Choroid plexus epithelial cell (primary cell): ENCODE results near the gene PACSIN2.

Experiments used
- DNase-seq: peaks from one replicate; pipeline ENCODE4 v3.0.0-alpha.2; 2010; ENCODE audit warnings: low read depth
- H3K4me3 ChIP-seq: 2 replicates; pipeline ENCODE4 v1.5.1; 2011; ENCODE audit warnings: low read depth, mild to moderate bottlenecking, control low read depth, low read length, moderate library complexity
- CTCF ChIP-seq: conservative IDR thresholded peaks from 2 replicates; pipeline ENCODE4 v1.5.1; 2011; ENCODE audit warnings: low read depth, mild to moderate bottlenecking, control low read depth, inconsistent platforms, low read length, moderate library complexity

Gene PACSIN2

GRCh38 chr22:42877158-42877557 is 137.8 kb downstream of the PACSIN2 start:
- H3K4me3 ChIP-seq = no peak overlapping the region
- TF ChIP-seq CTCF = no peak
- DNase-seq = no peak

DNA sequence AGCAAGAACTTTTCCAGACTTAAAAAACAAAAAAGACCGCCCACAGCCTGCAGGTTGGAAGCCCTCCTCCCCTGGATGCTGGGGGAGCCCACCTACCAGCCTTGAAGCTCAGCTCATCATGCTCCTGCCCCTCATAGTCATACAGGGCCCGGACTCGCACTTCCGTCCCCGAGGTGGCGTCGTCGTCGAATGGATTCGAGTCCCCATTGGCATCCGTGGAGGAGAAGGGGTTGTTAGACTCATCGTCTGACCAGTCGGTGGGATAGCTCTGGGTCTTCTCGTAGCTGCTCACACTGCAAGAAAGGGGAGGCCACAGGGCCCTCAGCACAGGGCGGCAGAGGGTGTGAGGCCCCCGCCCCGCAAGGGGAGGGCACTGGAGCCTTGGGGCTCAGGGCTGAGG is 138.9 kb downstream of the PACSIN2 start:
- DNase-seq = no peak
- TF ChIP-seq CTCF = no peak
- H3K4me3 ChIP-seq = no peak overlapping the region

GRCh38 chr22:42874010-42874409 is 140.9 kb downstream of the PACSIN2 start:
- no peak for TF ChIP-seq CTCF
- no peak for DNase-seq
- H3K4me3 ChIP-seq = no peak overlapping the region

- DNase-seq = no peak
Measured at GRCh38 chr22:42873356-42873755, 141.6 kb downstream of the PACSIN2 start.

DNA sequence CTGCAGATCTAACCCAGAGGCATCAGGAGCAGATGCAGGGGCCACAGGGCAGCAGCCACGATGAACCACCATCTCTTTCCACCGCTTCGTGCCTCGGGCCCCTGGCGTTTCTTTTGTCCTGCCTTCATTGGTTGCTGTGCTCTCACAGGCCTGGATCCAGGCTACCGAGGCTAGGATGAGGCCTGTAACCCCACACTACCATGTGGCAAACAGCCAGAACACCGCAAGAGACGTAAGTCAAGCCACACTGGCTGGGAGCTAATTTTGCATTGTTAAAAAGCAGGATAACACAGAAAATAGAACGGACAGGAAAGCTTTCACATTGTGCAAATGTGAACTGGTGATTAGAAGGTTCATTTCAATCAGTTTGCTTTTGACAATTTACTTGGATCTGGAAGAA is 142.1 kb downstream of the PACSIN2 start:
- DNase-seq = peak; percentile 60
- no peak for TF ChIP-seq CTCF
- H3K4me3 ChIP-seq = no peak overlapping the region

More at GRCh38 chr22:42873356-42873755, 141.6 kb downstream of the PACSIN2 start:
- H3K4me3 ChIP-seq = no peak overlapping the region
- TF ChIP-seq CTCF = no peak

- no peak for DNase-seq
- no peak for TF ChIP-seq CTCF
- H3K4me3 ChIP-seq = no peak overlapping the region
Measured at GRCh38 chr22:42871146-42872050, 143.6 kb downstream of the PACSIN2 start.
